Measurements from ENCODE around the gene RAB30.
A peak's percentile ranks its signal among the peaks of the same experiment; 100 is the strongest.

RAB30 gene

GRCh38 chr11:82989628-82990404 is 81.9 kb downstream of the RAB30 start:
- Mint-ChIP-seq H3K36me3 (ENCODE audit: low read depth) (no peaks in the 10 kb centered on the region), H3K27ac (peak overlapping the region in 1 of 3 experiments; percentile 39), H3K4me3 (no peak overlapping the region), H3K4me1 (peaks cover 51% of the 10 kb centered on the region), H3K27me3 (ENCODE audit: low read depth) (no peaks in the 10 kb centered on the region), H3K9me3 (no peaks in the 10 kb centered on the region)
- TF ChIP-seq CTCF (IDR thresholded peaks at IDR 0.05; ENCODE audit: unreplicated experiment in 3 of 3): no peak

GRCh38 chr11:82988936-82989627 is 82.6 kb downstream of the RAB30 start:
- Mint-ChIP-seq H3K27ac (peak overlapping the region; percentile 10 to 39 (median 28)), H3K36me3 (ENCODE audit: low read depth) (peaks cover 7% of the 10 kb centered on the region)

GRCh38 chr11:82987997-82988396 is 83.7 kb downstream of the RAB30 start:
- no peak for TF ChIP-seq CTCF (IDR thresholded peaks at IDR 0.05; ENCODE audit: unreplicated experiment in 3 of 3)
- peaks cover 9% of the 10 kb centered on the region for H3K36me3 Mint-ChIP-seq (ENCODE audit: low read depth)
- peaks cover 37% of the 10 kb centered on the region for H3K4me1 Mint-ChIP-seq
- no peak overlapping the region for H3K4me3 Mint-ChIP-seq
- H3K27ac Mint-ChIP-seq: no peak overlapping the region
- H3K9me3 Mint-ChIP-seq: no peaks in the 10 kb centered on the region
- no peaks in the 10 kb centered on the region for H3K27me3 Mint-ChIP-seq (ENCODE audit: low read depth)

More at GRCh38 chr11:82988936-82989627, 82.6 kb downstream of the RAB30 start:
- peaks cover 44% of the 10 kb centered on the region for H3K4me1 Mint-ChIP-seq
- no peak for TF ChIP-seq CTCF (IDR thresholded peaks at IDR 0.05; ENCODE audit: unreplicated experiment in 3 of 3)
- H3K27me3 Mint-ChIP-seq (ENCODE audit: low read depth): no peaks in the 10 kb centered on the region
- H3K4me3 Mint-ChIP-seq: no peak overlapping the region
- H3K9me3 Mint-ChIP-seq: no peaks in the 10 kb centered on the region

- TF ChIP-seq CTCF (IDR thresholded peaks at IDR 0.05; ENCODE audit: unreplicated experiment in 3 of 3): no peak
- Mint-ChIP-seq H3K27ac (peak overlapping the region in 1 of 3 experiments; percentile 70), H3K27me3 (ENCODE audit: low read depth) (no peaks in the 10 kb centered on the region), H3K36me3 (ENCODE audit: low read depth) (peaks cover 18% of the 10 kb centered on the region), H3K4me1 (peaks cover 21% of the 10 kb centered on the region), H3K4me3 (no peak overlapping the region), H3K9me3 (no peaks in the 10 kb centered on the region)
Measured at GRCh38 chr11:82986446-82986845, 85.3 kb downstream of the RAB30 start.

- no peaks in the 10 kb centered on the region for H3K9me3 Mint-ChIP-seq
- peaks cover 22% of the 10 kb centered on the region for H3K36me3 Mint-ChIP-seq (ENCODE audit: low read depth)
- no peaks in the 10 kb centered on the region for H3K27me3 Mint-ChIP-seq (ENCODE audit: low read depth)
- no peak for TF ChIP-seq CTCF (IDR thresholded peaks at IDR 0.05; ENCODE audit: unreplicated experiment in 3 of 3)
- H3K4me3 Mint-ChIP-seq: no peak overlapping the region
- H3K4me1 Mint-ChIP-seq: peaks cover 1% of the 10 kb centered on the region
- H3K27ac Mint-ChIP-seq: no peak overlapping the region
Measured at GRCh38 chr11:82981852-82982251, 89.8 kb downstream of the RAB30 start.

Measured in nephron (organoid).